Gastroesophageal sphincter (tissue), 4 donors: Measurements from ENCODE around the gene XRCC1. TPM values are rescaled to one million over a fixed set of nuclear protein-coding genes. Genes with fewer than 3 reads are reported as not detected.

ENCODE experiments used
- ATAC-seq: fragments of 150-250 bp; one replicate; pipeline ENCODE4 v1.9.1; 2016; ENCODE audit warnings: mild to moderate bottlenecking, moderate library complexity
- H3K27ac ChIP-seq, 4 donors: fragments of 200-600 bp; sonication (generic) in 3 of 4; 1 replicate in 3 of 4; 2 replicates in 1 of 4; pipeline ENCODE4 v1.5.1; 2016 to 2019
- H3K27me3 ChIP-seq: fragments of 200-600 bp; sonication (generic); one replicate; pipeline ENCODE4 v1.5.1; 2019
- H3K36me3 ChIP-seq, 2 donors: fragments of 200-600 bp; sonication (generic); one replicate each; pipeline ENCODE4 v1.5.1; 2019; ENCODE audit warnings: control low read depth in 1 of 2
- H3K4me1 ChIP-seq, 3 donors: fragments of 200-600 bp; sonication (generic); 1 replicate in 2 of 3; 2 replicates in 1 of 3; pipeline ENCODE4 v1.5.1; 2016 to 2019; ENCODE audit warnings: control low read depth in 2 of 3
- H3K4me3 ChIP-seq, 2 donors: fragments of 200-600 bp; sonication (generic); one replicate each; pipeline ENCODE4 v1.5.1; 2019; ENCODE audit warnings: mild to moderate bottlenecking in 1 of 2, moderate library complexity in 1 of 2
- H3K9me3 ChIP-seq, 3 donors: fragments of 200-600 bp; sonication (generic); one replicate each; pipeline ENCODE4 v1.5.1; 2017 to 2019; ENCODE audit warnings: control low read depth in 2 of 3
- EP300 ChIP-seq: sonication (generic); formaldehyde crosslinking; IDR thresholded peaks from one replicate; pipeline ENCODE4 v1.6.1; 2017; ENCODE audit warnings: antibody characterized with exemption, mild to moderate bottlenecking
- POLR2A ChIP-seq, 2 donors: fragments of 450-650 bp; IDR thresholded peaks; one replicate each; pipeline ENCODE4 v1.6.1; 2017; ENCODE audit warnings: antibody characterized with exemption in 2 of 2, mild to moderate bottlenecking in 2 of 2, moderate library complexity in 1 of 2
- POLR2AphosphoS5 ChIP-seq: sonication (generic); formaldehyde crosslinking; IDR thresholded peaks from one replicate; pipeline ENCODE4 v1.6.1; 2017; ENCODE audit warnings: antibody characterized with exemption
- WGBS, 2 donors: methylation state at CpG; one replicate each; pipeline ENCODE4 v1.1.5; 2018; ENCODE audit warnings: low coverage in 1 of 2; 5-methylcytosine and 5-hydroxymethylcytosine counted together
- total RNA-seq, 4 donors: library from RNA; depleted of rRNA; stranded (reverse); fragments of >200 nt; gene quantifications; one replicate each; pipeline ENCODE4 v1.1.0, GENCODE V29; 2016
- TF ChIP-seq, protein P1 (sequence below), 4 experiments: fragments of 200-600 bp in 2 of 4; fragments of 450-650 bp in 2 of 4; sonication (generic) in 1 of 4; IDR thresholded peaks; one replicate each; pipeline ENCODE4 v1.5.1; 2017 to 2019; ENCODE audit warnings: antibody characterized with exemption in 4 of 4, mild to moderate bottlenecking in 2 of 4, moderate library complexity in 2 of 4

XRCC1 gene
- total RNA-seq, 4 donors from 2014 or later = 17.9 to 31.0 (median 22.6) TPM

DNA sequence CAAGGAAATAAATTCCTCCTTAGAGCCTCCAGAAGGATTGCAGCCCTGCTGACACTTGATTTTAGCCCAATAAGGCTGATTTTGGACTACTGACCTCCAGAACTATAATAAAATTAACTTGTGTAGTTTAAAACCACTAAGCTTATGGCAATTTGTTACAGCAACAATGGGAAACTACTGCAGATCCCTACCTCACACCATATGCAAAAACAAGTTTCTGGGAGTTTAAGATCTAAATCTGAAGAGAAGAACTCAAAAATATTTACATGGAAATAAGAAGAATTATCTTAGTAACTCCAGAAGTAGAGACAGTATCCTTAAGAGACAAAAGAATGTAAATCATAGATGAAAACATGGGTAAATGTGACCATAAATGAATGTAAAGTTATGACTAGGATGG lies 36.4 kb downstream of the XRCC1 start:
- peaks cover 0 to 11% (median 0%) of the 10 kb centered on the region in 3 donors for H3K9me3 ChIP-seq
- peaks cover 0 to 70% of the 10 kb centered on the region in 2 donors for H3K36me3 ChIP-seq
- no peak overlapping the region for H3K27ac ChIP-seq
- TF ChIP-seq, protein P1, sequence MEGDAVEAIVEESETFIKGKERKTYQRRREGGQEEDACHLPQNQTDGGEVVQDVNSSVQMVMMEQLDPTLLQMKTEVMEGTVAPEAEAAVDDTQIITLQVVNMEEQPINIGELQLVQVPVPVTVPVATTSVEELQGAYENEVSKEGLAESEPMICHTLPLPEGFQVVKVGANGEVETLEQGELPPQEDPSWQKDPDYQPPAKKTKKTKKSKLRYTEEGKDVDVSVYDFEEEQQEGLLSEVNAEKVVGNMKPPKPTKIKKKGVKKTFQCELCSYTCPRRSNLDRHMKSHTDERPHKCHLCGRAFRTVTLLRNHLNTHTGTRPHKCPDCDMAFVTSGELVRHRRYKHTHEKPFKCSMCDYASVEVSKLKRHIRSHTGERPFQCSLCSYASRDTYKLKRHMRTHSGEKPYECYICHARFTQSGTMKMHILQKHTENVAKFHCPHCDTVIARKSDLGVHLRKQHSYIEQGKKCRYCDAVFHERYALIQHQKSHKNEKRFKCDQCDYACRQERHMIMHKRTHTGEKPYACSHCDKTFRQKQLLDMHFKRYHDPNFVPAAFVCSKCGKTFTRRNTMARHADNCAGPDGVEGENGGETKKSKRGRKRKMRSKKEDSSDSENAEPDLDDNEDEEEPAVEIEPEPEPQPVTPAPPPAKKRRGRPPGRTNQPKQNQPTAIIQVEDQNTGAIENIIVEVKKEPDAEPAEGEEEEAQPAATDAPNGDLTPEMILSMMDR (IDR thresholded peaks at IDR 0.05) = no peak
- TF ChIP-seq POLR2AphosphoS5 = no peak
- TF ChIP-seq POLR2A (IDR thresholded peaks at IDR 0.05) = no peak
- no peak for TF ChIP-seq EP300
- peaks cover 0 to 19% (median 11%) of the 10 kb centered on the region in 3 donors for H3K4me1 ChIP-seq
- no peak for ATAC-seq
- no peak overlapping the region for H3K4me3 ChIP-seq
- H3K27me3 ChIP-seq = no peaks in the 10 kb centered on the region

DNA sequence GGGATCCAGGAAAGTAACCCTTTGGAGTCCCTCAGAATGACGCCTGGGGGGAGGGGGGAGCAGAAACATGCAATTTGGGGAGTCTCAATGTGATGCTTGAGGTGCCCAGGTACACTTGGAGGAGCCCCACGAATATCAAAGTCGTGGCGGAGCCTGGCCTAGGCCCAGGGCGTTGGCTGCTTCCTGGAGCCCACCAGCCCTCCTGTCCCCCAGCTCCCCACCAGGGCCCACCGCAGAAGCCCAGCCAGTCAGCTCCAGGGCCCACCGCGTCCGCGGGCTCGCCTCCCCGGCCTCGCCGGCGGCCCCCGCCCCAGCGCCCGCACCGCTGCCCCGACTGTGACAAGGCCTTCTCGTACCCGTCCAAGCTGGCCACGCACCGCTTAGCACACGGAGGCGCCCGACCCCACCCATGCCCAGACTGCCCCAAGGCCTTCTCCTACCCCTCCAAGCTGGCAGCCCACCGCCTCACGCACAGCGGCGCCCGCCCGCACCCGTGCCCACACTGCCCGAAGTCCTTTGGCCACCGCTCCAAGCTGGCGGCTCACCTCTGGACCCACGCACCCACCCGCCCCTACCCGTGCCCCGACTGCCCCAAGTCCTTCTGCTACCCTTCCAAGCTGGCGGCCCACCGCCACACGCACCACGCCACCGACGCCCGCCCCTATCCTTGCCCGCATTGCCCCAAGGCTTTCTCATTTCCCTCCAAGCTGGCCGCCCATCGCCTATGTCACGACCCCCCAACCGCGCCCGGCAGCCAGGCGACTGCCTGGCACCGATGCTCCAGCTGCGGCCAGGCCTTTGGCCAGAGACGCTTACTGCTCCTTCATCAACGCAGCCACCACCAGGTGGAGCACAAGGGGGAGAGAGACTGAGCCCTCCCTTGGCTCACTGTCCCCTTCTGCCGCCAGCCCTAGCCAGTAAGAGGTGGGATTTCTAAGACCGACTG lies 40.2 kb downstream of the XRCC1 start:
- 40 to 60% methylated on average over 1 to 5 of the region's 62 CpGs for WGBS, 2 donors
- Histone ChIP-seq H3K4me1 (peaks cover 0 to 37% (median 11%) of the 10 kb centered on the region in 3 donors), H3K27ac (peak overlapping the region; percentile 57 to 96 (median 90)), H3K9me3 (peaks cover 0 to 11% (median 0%) of the 10 kb centered on the region in 3 donors), H3K36me3 (peaks cover 0 to 32% of the 10 kb centered on the region in 2 donors), H3K27me3 (no peaks in the 10 kb centered on the region), H3K4me3 (peak overlapping the region in 1 of 2 donors; percentile 70)
- peak; percentile 11 for ATAC-seq
- TF ChIP-seq, protein P1 (IDR thresholded peaks at IDR 0.05) = peak in 3 of 4 experiments; percentile 69 to 83 (median 81)
- TF ChIP-seq POLR2AphosphoS5 = peak; percentile 61
- TF ChIP-seq EP300 = no peak

- 0 to 10% methylated on average over 2 to 5 of the region's 17 CpGs for WGBS, 2 donors
- TF ChIP-seq POLR2A (IDR thresholded peaks at IDR 0.05) = no peak
- no peak for TF ChIP-seq EP300
- TF ChIP-seq POLR2AphosphoS5 = no peak
- TF ChIP-seq, protein P1 (IDR thresholded peaks at IDR 0.05) = no peak
- H3K27ac ChIP-seq = peak overlapping the region; percentile 57 to 96 (median 90)
Measured at GRCh38 chr19:43534305-43534815, 41.0 kb downstream of the XRCC1 start.

DNA sequence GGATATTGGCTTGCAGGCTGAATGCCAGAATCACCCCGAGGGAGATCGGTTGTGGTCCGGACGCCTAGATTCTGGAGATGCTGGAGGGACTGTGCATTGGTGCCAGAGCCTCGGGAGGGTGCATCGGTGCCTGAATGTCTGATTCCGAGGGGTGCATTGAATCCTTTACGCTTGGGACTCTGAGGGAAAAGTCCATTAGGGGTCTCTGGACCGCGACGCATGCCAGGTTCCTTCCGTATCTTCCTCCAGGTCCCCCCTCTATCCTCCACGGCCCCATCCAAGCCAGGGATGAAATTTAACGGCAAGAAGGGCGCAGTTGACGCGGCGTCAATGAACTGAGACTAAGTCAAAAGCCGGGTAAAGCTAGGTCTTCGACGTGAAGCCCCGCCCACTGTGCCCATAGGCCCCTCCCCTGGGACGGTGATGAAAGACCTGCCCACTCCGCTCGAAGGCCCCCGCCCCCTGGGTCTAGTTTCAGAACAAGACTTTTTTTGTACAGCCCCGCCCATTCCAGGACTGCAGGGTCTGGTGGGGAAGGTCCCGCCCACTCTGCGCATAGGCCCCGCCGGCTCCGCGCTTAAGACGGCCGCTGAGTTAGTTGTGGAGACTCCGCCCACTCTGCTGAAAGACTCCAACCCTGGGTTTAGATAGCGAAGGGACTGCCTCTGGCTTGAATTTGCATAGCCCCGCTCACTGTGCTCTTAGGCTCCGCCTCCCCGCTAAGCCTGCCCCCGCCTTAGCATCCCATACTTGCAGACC lies 41.6 kb downstream of the XRCC1 start:
- ATAC-seq = peak; percentile 91
- Histone ChIP-seq H3K4me1 (peaks cover 0 to 37% (median 11%) of the 10 kb centered on the region in 3 donors), H3K27me3 (no peaks in the 10 kb centered on the region), H3K27ac (peak overlapping the region; percentile 65 to 96 (median 90)), H3K9me3 (peaks cover 0 to 2% (median 0%) of the 10 kb centered on the region in 3 donors), H3K36me3 (peaks cover 0 to 18% of the 10 kb centered on the region in 2 donors), H3K4me3 (peak overlapping the region; percentile 36 to 70)
- 0% methylated on average over 3 to 10 of the region's 41 CpGs for WGBS, 2 donors
- TF ChIP-seq POLR2A (IDR thresholded peaks at IDR 0.05) = no peak
- TF ChIP-seq, protein P1 (IDR thresholded peaks at IDR 0.05) = no peak
- peak; percentile 57 for TF ChIP-seq POLR2AphosphoS5

More at GRCh38 chr19:43534305-43534815, 41.0 kb downstream of the XRCC1 start:
- no peak for ATAC-seq
- peaks cover 0 to 25% of the 10 kb centered on the region in 2 donors for H3K36me3 ChIP-seq
- H3K27me3 ChIP-seq = no peaks in the 10 kb centered on the region
- H3K4me1 ChIP-seq = peaks cover 0 to 37% (median 11%) of the 10 kb centered on the region in 3 donors
- H3K9me3 ChIP-seq = peaks cover 0 to 8% (median 0%) of the 10 kb centered on the region in 3 donors
- H3K4me3 ChIP-seq = peak overlapping the region; percentile 29 to 70
